GM23248 (cell line): Measurements from ENCODE around the gene MYL7. TPM values are rescaled to one million over a fixed set of nuclear protein-coding genes. Genes with fewer than 3 reads are reported as not detected.
"Not testable (repeated sequence)": the region's sequence is repeated elsewhere in the genome, so short reads cannot be mapped to it uniquely, and the experiment has no call there.

ENCODE experiments used
- DNase-seq: peaks from one replicate; pipeline ENCODE4 v3.0.0-alpha.2; 2015
- H2AFZ ChIP-seq: fragments of 200-600 bp; sonication (generic); 2 replicates; pipeline ENCODE4 v1.6.1; 2016; ENCODE audit warnings: antibody characterized with exemption
- H3F3A ChIP-seq: fragments of 200-600 bp; sonication (generic); 2 replicates; pipeline ENCODE4 v1.6.1; 2016; ENCODE audit warnings: mild to moderate bottlenecking, antibody characterized with exemption, mixed run types; ENCODE audit not compliant: insufficient read depth
- H3K27ac ChIP-seq: fragments of 200-600 bp; sonication (generic); 2 replicates; pipeline ENCODE4 v1.5.1; 2016; ENCODE audit warnings: mild to moderate bottlenecking
- H3K27me3 ChIP-seq: fragments of 200-600 bp; sonication (generic); replicated peaks from 2 replicates; pipeline ENCODE4 v1.6.1; 2016; ENCODE audit warnings: mild to moderate bottlenecking; ENCODE audit not compliant: insufficient read depth
- H3K36me3 ChIP-seq: fragments of 200-600 bp; sonication (generic); 2 replicates; pipeline ENCODE4 v1.6.1; 2016; ENCODE audit warnings: low read depth, mild to moderate bottlenecking
- H3K4me1 ChIP-seq: fragments of 200-600 bp; sonication (generic); 2 replicates; pipeline ENCODE4 v1.6.1; 2016; ENCODE audit warnings: mild to moderate bottlenecking; ENCODE audit not compliant: insufficient read depth
- H3K4me2 ChIP-seq: fragments of 200-600 bp; sonication (generic); one replicate; pipeline ENCODE4 v1.6.1; 2016; ENCODE audit warnings: mild to moderate bottlenecking; ENCODE audit not compliant: unreplicated experiment
- H3K4me3 ChIP-seq: fragments of 200-600 bp; sonication (generic); 2 replicates; pipeline ENCODE4 v1.5.1; 2016; ENCODE audit warnings: mild to moderate bottlenecking
- H3K79me2 ChIP-seq: fragments of 200-600 bp; sonication (generic); 2 replicates; pipeline ENCODE4 v1.6.1; 2016; ENCODE audit warnings: mild to moderate bottlenecking; ENCODE audit not compliant: insufficient read depth
- H3K9ac ChIP-seq: fragments of 200-600 bp; sonication (generic); 2 replicates; pipeline ENCODE4 v1.6.1; 2016; ENCODE audit warnings: mild to moderate bottlenecking
- H3K9me2 ChIP-seq: fragments of 200-600 bp; sonication (generic); 2 replicates; pipeline ENCODE4 v1.6.1; 2016; ENCODE audit warnings: mixed run types, mild to moderate bottlenecking, moderate library complexity; ENCODE audit not compliant: insufficient read depth
- H3K9me3 ChIP-seq: fragments of 200-600 bp; sonication (generic); one replicate; pipeline ENCODE4 v1.6.1; 2017; ENCODE audit warnings: low read depth
- H4K20me1 ChIP-seq: fragments of 200-600 bp; sonication (generic); 2 replicates; pipeline ENCODE4 v1.6.0; 2016; ENCODE audit not compliant: insufficient read depth
- EZH2 ChIP-seq: fragments of 200-600 bp; sonication (generic); IDR thresholded peaks from 2 replicates; pipeline ENCODE4 v1.6.1; 2018; ENCODE audit warnings: antibody characterized with exemption, mild to moderate bottlenecking; ENCODE audit not compliant: insufficient read depth, poor library complexity, severe bottlenecking
- EZH2phosphoT487 ChIP-seq: fragments of 200-600 bp; sonication (generic); IDR thresholded peaks from 2 replicates; pipeline ENCODE4 v1.6.1; 2018; ENCODE audit warnings: antibody characterized with exemption, moderate library complexity, mild to moderate bottlenecking, low read depth; ENCODE audit not compliant: insufficient read depth
- WGBS, 2 experiments: methylation state at CpG; one replicate each; pipeline ENCODE4 v1.1.6; 2015 to 2017; ENCODE audit warnings: low lambda C conversion rate in 2 of 2, low coverage in 1 of 2; ENCODE audit errors: missing lambda C conversion rate in 2 of 2; 5-methylcytosine and 5-hydroxymethylcytosine counted together
- in situ Hi-C: fragments of 300-500 bp; cut with MboI; formaldehyde crosslinking; loops from 2 replicates; pipeline ENCODE4 v1.15.0; 2020
- polyA plus RNA-seq: library from polyadenylated mRNA; unstranded; fragments of >200 nt; fragmentation: Nextera tagmentation; extraction: Ambion mirVana; gene quantifications from 2 replicates; pipeline ENCODE4 v1.2.1, GENCODE V29; 2016
- total RNA-seq: library from RNA; depleted of rRNA; stranded (reverse); fragments of >200 nt; shearing (Covaris generic); gene quantifications from 2 replicates; pipeline ENCODE4 v1.2.3, GENCODE V29; 2014

Gene MYL7
- total and polyA plus RNA-seq, 2 experiments from 2014 or later, result not detected

DNA sequence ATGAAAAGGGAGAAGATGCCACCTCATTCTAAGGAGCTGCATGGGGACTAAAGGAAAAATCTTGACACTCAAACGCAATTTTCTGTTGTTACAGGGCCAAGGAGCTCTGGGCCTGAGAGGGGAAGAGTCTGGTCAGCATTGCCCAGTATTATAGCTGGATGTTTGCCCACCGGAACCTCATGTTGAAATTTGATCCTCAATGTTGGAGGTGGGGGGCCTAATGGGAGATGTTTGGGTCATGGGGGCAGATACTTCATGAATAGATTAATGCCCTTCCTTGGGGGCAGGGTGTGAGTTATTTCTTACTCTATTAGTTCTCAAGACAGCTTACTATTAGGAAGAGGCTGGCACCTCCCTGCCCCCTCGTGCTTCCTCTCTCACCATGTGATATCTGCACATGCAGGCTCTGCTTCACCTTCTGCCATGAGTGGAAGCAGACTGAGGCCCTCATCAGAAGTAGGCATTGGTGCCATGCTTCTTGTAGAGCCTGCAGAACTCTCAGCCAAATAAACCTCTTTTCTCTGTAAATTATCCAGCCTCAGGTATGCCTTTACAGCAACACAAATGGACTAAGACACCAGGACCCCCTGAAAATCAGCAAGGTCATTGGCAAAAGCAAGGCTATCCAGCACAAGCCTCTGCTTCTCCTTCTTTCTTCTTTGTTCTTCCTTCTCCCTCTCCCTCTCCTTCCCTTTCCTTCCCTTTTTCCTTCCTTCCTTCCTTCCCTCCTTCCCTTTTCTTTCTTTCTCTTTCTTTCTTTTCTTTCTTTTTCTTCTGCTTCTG is 33.0 kb upstream of the MYL7 start:
- no peaks in the 10 kb centered on the region for H3K36me3 ChIP-seq
- H3F3A ChIP-seq, result 0 out of 2 replicates have a peak, but pooled peaks cover 4% of the 10 kb centered on the region
- H2AFZ ChIP-seq, result no peak overlapping the region
- no peaks in the 10 kb centered on the region for H3K27me3 ChIP-seq
- no peaks in the 10 kb centered on the region for H3K79me2 ChIP-seq
- H3K4me1 ChIP-seq, result peaks cover 11% of the 10 kb centered on the region
- H3K9ac ChIP-seq, result no peak overlapping the region
- 46 to 54% methylated on average over 3 of the region's 3 CpGs for WGBS, 2 experiments
- H3K9me2 ChIP-seq, result no peaks in the 10 kb centered on the region
- H4K20me1 ChIP-seq, result no peaks in the 10 kb centered on the region
- H3K4me2 ChIP-seq, result no peak overlapping the region
- no peak overlapping the region for H3K27ac ChIP-seq
- no peak for DNase-seq
- H3K4me3 ChIP-seq, result no peak overlapping the region
- in situ Hi-C loops, result no loop called here
- no peaks in the 10 kb centered on the region for H3K9me3 ChIP-seq
- no peak for TF ChIP-seq EZH2

DNA sequence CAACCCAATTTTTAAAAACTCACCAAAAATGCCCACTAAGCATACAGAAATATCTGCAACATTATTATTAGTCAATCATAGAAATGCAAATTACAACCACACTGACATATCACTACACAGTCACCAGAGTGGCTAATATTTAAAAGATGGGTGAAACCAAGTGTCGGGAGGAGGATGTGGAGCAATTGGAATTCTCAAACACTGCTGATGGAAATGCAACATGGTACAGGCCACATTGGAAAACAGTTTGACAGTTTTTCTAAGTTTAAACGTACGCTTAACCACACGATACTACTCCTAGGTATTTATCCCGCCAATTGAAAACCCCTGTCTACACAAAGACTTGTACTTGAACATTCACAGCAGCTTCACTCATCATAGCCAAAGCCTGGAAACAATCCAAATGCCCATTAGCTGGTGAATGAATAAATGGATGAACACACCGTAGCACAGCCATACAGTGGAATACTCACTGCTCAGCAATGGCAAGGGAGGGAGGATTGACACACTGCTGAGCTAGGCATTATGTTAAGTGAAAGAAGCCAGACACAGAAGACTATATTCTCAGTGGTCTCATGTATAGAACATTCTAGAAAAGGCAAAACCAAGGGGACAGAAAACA is 31.8 kb upstream of the MYL7 start:
- no peaks in the 10 kb centered on the region for H3K9me3 ChIP-seq
- no peak overlapping the region for H3K9ac ChIP-seq
- 86% methylated on average over 6 of the region's 6 CpGs for WGBS, 2 experiments
- H3K36me3 ChIP-seq, result no peaks in the 10 kb centered on the region
- H3K27me3 ChIP-seq, result no peaks in the 10 kb centered on the region
- H2AFZ ChIP-seq, result no peak overlapping the region
- H3K9me2 ChIP-seq, result no peaks in the 10 kb centered on the region
- TF ChIP-seq EZH2phosphoT487 (no peak), EZH2 (no peak)
- H3K79me2 ChIP-seq, result no peaks in the 10 kb centered on the region
- no peak overlapping the region for H3K27ac ChIP-seq
- H3F3A ChIP-seq, result 0 out of 2 replicates have a peak, but pooled peaks cover 3% of the 10 kb centered on the region
- H4K20me1 ChIP-seq, result no peaks in the 10 kb centered on the region
- H3K4me1 ChIP-seq, result peaks cover 8% of the 10 kb centered on the region
- in situ Hi-C loops, result no loop called here
- no peak overlapping the region for H3K4me2 ChIP-seq
- no peak overlapping the region for H3K4me3 ChIP-seq
- no peak for DNase-seq

DNA sequence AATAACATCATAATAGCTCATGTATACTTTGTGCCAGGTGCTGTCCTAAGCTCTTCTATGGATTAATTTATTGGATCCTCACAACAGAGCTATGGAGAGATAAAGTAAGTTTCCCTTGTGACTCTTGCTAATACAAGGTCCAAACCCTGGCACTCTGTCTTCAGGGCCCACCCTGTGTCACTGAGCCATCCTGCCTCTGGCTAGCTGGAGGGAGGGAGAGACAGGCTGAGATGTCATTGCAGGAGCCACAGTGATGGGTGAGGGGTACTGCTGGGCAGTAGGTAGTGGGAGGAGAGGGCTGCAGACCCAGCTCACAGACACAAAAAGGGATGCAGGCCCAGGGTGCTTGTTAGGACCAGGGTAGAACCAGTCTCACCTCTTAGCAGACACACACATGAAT is 31.2 kb upstream of the MYL7 start:
- TF ChIP-seq EZH2, result no peak
- no peak for TF ChIP-seq EZH2phosphoT487
- Histone ChIP-seq H2AFZ (no peak overlapping the region), H3K79me2 (no peaks in the 10 kb centered on the region), H3K9me2 (no peaks in the 10 kb centered on the region), H3K9ac (no peak overlapping the region), H4K20me1 (no peaks in the 10 kb centered on the region), H3F3A (no peaks in the 10 kb centered on the region), H3K27ac (no peak overlapping the region), H3K27me3 (no peaks in the 10 kb centered on the region), H3K4me3 (no peak overlapping the region), H3K9me3 (no peaks in the 10 kb centered on the region), H3K4me1 (peaks cover 2% of the 10 kb centered on the region), H3K4me2 (no peak overlapping the region), H3K36me3 (no peaks in the 10 kb centered on the region)
- in situ Hi-C loops, result no loop called here
- DNase-seq, result no peak

DNA sequence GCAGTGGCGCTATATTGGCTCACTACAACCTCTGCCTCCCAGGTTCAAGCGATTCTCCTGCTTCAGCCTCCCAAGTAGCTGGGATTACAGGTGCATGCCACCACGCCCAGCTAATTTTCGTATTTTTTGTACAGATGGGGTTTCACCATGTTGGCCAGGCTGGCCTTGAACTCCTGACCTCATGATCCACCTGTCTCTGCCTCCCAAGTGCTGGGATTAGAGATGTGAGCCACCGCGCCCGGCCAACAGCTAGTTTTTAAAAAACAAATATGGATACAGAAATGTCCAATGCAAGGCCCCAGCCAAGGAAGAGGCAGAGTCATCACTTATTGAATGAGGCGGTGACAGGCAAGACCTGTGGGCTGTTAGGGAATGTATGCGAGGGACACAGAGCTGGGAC is 30.8 kb upstream of the MYL7 start:
- H3K4me2 ChIP-seq, H3K79me2 ChIP-seq, H3K27me3 ChIP-seq, H3K9me3 ChIP-seq, DNase-seq, H3K36me3 ChIP-seq, H3K9me2 ChIP-seq, H3K4me1 ChIP-seq, H2AFZ ChIP-seq, H4K20me1 ChIP-seq, H3F3A ChIP-seq, H3K4me3 ChIP-seq, in situ Hi-C loops, H3K9ac ChIP-seq, H3K27ac ChIP-seq: not testable (repeated sequence)
- WGBS, 2 experiments, result 68 to 74% methylated on average over 9 of the region's 9 CpGs

DNA sequence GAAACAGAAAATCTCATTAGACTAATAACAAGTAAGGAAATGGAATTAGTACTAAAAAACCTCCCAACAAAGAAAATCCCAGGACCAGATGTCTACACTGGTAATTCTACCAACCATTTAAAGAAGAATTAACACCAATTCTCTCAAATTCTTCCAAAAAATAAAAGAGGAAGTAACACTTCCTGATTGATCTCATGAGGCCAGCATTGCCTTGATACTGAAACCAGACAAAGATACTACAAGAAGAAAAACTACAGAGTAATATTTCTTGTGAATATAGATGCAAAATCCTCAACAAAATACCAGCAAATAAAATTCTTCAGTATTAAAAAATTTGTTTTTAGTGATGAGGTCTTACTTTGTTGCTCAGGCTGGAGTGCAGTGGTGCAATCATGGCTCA is 26.8 kb upstream of the MYL7 start:
- no peaks in the 10 kb centered on the region for H4K20me1 ChIP-seq
- H3K9me3 ChIP-seq, result no peaks in the 10 kb centered on the region
- H3K4me3 ChIP-seq, result no peak overlapping the region
- H2AFZ ChIP-seq, result no peak overlapping the region
- in situ Hi-C loops, result no loop called here
- H3K27ac ChIP-seq, result no peak overlapping the region
- TF ChIP-seq EZH2phosphoT487, result no peak
- no peak for TF ChIP-seq EZH2
- H3K27me3 ChIP-seq, result no peaks in the 10 kb centered on the region
- H3K9me2 ChIP-seq, result no peaks in the 10 kb centered on the region
- DNase-seq, result no peak
- no peaks in the 10 kb centered on the region for H3K79me2 ChIP-seq
- no peaks in the 10 kb centered on the region for H3K36me3 ChIP-seq
- peaks cover 13% of the 10 kb centered on the region for H3K4me1 ChIP-seq
- H3K4me2 ChIP-seq, result no peak overlapping the region
- peaks cover 18% of the 10 kb centered on the region for H3F3A ChIP-seq
- H3K9ac ChIP-seq, result no peak overlapping the region
